ENCODE results near the gene VAMP3.

Gene VAMP3

DNA sequence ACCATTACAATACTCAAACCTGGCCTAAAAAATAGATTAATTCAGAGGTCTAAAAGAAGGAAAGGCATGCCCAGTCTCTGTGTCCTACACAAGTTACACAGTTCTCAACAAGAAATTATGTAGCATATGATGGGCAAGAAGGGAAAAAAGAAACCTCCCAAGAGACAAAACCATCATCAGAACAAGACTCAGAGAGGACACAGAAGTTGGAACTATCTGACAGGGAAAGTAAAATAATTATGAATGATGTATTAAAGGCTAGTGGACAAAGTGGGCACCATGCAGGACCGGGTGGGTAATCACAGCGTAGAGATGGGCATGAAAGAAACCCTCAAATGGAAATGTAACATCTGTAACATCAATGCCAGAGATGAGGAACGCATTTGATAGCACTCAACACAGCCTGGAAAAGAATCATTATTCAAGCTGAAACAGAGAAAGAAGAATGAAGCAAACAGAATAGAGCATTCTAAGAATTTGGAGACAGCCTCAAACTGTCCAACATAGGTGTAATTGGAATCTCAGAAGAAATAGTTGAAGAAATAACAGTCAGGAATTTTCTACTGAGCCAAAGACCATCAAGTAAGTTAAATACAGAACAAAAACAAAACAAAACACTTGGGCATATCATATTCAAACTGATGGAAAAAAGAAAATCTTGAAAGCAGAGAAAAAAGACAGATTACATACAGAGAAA, 42.7 kb downstream of the VAMP3 start:
- no peak for DNase-seq (ENCODE audit: low read depth)

DNA sequence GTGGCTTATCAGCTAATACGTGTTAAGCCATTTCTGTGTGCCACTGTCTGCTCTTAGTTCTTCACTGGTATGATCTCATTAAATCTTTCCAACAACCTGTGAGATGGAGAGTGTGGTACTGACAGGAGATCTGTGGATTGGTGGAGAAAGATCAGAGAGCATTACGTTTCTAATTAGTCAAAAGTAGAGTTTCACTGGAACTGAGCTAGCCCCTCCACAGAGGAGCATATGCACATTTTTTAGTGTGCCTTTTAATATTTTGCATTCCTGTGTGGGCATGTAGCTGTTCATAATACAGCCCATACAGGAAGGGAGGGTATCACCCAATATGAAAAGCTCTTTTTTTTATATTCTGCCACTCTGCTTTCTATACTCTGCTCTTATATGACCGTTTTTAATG, 50.2 kb downstream of the VAMP3 start:
- DNase-seq (ENCODE audit: low read depth) = no peak

DNA sequence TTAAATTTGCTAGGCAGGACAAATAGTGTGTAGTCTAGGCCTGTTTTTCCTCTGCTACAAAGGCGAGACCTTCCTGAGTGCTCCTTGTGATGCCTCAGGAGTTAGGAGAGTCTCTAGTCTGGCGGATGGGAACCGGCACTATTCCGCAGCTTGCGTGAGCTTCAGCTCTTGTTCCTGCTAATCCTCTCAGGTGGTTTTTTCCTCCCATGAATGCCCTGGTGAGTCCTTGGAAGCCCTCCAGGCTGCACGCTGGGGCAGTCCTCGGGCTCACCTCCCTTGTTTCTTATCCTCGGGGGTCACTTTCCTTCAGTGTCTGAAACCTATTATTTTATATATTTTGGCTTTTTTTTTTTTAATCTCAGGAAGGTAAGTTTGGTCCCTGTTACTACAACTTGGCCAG, 53.6 kb downstream of the VAMP3 start:
- DNase-seq (ENCODE audit: low read depth) = no peak

DNA sequence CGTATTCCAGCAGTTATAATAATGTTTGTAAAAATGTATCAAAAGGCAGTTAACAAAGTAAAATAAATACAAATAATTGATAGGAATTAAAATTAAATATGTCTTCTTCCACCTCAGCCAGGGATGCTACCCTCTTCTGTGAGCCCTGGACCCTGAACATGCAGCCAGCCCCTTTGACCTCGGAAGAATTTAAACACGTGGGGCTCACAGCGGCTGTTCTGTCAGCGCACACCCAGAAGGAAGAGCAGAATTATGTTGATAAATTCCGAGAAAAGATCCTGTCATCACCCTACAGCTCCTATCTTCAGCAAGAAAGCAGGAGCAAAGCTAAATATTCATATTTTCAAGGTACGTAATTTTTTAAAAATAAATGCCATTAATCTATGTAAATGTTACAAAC, 55.3 kb downstream of the VAMP3 start:
- DNase-seq (ENCODE audit: low read depth) = no peak

DNA sequence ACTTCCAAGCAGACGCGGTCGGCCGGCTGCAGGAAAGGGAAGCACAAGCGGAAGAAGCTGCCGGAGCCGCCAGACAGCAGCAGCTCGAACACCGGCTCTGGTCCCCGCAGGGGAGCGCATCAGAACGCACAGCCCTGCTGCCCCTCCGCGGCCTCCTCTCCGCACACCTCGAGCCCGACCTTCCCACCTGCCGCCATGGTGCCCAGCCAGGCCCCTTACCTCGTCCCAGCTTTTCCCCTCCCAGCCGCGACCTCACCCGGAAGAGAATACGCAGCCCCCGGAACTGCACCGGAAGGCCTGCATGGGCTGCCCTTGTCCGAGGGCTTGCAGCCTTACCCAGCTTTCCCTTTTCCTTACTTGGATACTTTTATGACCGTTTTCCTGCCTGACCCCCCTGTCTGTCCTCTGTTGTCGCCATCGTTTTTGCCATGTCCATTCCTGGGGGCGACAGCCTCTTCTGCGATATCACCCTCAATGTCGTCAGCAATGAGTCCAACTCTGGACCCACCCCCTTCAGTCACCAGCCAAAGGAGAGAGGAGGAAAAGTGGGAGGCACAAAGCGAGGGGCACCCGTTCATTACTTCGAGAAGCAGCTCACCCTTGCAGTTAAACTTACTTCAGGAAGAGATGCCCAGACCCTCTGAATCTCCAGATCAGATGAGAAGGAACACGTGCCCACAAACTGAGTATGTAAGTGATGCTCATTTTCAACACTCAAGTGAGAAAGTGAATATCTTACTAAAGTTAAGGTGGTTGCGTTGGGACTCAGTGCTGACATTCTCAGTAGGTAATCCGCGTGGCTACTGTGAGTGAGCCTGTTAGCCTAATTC, 56.2 kb downstream of the VAMP3 start:
- peak; percentile 17 for DNase-seq (ENCODE audit: low read depth)

Measured in stimulated activated CD8-positive, alpha-beta memory T cell treated with anti-CD3 and anti-CD28 coated beads, Interleukin-12 subunit alpha, Interleukin-12 subunit beta, amount 100 ng/mL, for 4 hours (primary cell).